ENCODE data around the gene SEMA6A.

DNA sequence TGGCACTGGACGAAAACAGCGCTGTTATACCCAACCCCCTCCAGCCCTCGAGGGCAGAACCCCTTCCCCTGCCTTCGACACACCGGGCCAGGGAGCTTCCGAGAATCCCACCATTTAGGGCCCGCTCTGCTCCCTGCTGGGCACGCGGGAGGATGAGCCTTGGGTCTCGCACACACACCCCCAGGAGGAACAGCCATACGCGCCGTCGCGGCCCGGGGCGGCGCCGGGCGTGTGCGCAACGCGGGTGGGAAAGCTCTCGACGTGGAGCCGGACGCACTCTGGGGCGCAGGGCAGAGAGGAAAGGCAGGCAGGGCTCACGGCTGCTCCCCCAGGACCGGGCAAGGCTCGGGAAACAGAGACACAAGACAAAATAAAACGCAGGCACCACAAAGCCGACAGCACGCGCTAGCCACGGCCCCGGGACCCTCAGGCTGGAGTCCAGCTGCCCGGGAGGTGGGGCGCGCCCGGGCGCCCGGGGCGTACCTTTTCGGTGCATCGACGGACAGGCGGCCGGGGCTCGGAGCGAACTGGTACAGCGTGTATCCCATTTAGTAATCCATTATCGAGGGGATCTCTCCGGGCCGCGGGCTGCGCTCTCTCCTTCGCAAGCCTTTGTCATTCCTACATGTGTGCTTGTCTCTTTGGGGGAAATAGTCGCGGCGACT is 789 bp downstream of the SEMA6A start:
- TF ChIP-seq, protein P1, sequence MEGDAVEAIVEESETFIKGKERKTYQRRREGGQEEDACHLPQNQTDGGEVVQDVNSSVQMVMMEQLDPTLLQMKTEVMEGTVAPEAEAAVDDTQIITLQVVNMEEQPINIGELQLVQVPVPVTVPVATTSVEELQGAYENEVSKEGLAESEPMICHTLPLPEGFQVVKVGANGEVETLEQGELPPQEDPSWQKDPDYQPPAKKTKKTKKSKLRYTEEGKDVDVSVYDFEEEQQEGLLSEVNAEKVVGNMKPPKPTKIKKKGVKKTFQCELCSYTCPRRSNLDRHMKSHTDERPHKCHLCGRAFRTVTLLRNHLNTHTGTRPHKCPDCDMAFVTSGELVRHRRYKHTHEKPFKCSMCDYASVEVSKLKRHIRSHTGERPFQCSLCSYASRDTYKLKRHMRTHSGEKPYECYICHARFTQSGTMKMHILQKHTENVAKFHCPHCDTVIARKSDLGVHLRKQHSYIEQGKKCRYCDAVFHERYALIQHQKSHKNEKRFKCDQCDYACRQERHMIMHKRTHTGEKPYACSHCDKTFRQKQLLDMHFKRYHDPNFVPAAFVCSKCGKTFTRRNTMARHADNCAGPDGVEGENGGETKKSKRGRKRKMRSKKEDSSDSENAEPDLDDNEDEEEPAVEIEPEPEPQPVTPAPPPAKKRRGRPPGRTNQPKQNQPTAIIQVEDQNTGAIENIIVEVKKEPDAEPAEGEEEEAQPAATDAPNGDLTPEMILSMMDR (IDR thresholded peaks at IDR 0.05 in 4 of 5, conservative IDR thresholded peaks at IDR 0.05 in 1 of 5) = no peak
- no peak for TF ChIP-seq POLR2A (IDR thresholded peaks at IDR 0.05)

Measured in gastrocnemius medialis (tissue), 4 donors.